ENCODE measurements around the gene CKB. TPM values are rescaled to one million over a fixed set of nuclear protein-coding genes. Genes with fewer than 3 reads are reported as not detected.

Gene CKB
- total RNA-seq, 2 experiments from 2014 or later = 5.8 to 9.1 TPM

- ChIA-PET POLR2A (interaction anchor here (1.4 kb wide), 1 partner anchor 25 kb away, joined by 4 read pairs; no protein-coding TSS in a partner anchor), CTCF (interaction anchor here (0.9 to 4.3 kb wide), 2 partner anchors 14 to 42 kb away, joined by 3 to 19 read pairs; no protein-coding TSS in a partner anchor)
- no peak overlapping the region for H3K27ac Mint-ChIP-seq
- intact Hi-C loops (cut with micrococcal nuclease) = no loop called here
- DNase-seq (no peak), ATAC-seq (no peak)
- no peaks in the 10 kb centered on the region for H3K9me3 Mint-ChIP-seq
- H3K4me1 Mint-ChIP-seq (ENCODE audit: low read depth) = peaks cover 3% of the 10 kb centered on the region
- H3K4me3 Mint-ChIP-seq = no peak overlapping the region
- TF ChIP-seq CTCF (IDR thresholded peaks at IDR 0.05) = no peak
- H3K27me3 Mint-ChIP-seq = no peaks in the 10 kb centered on the region
- peaks cover 25% of the 10 kb centered on the region for H3K36me3 Mint-ChIP-seq (ENCODE audit: low read depth)
Observed at GRCh38 chr14:103504991-103505565, 17.6 kb downstream of the CKB start.

GRCh38 chr14:103503296-103503695 lies 19.3 kb downstream of the CKB start:
- no peaks in the 10 kb centered on the region for H3K27me3 Mint-ChIP-seq
- POLR2A ChIA-PET = interaction anchor here (1.1 to 1.2 kb wide), 2 partner anchors 25 to 58 kb away, joined by 3 read pairs; partner anchors contain the start of gene TRMT61A

GRCh38 chr14:103502877-103503276 lies 19.8 kb downstream of the CKB start:
- intact Hi-C loops (cut with micrococcal nuclease) = no loop called here
- Mint-ChIP-seq H3K4me3 (no peak overlapping the region), H3K27me3 (no peaks in the 10 kb centered on the region), H3K9me3 (no peaks in the 10 kb centered on the region), H3K4me1 (ENCODE audit: low read depth) (peaks cover 8% of the 10 kb centered on the region), H3K36me3 (ENCODE audit: low read depth) (peaks cover 28% of the 10 kb centered on the region), H3K27ac (no peak overlapping the region)
- DNase-seq (no peak), ATAC-seq (no peak)
- no peak for TF ChIP-seq CTCF (IDR thresholded peaks at IDR 0.05)
- ChIA-PET CTCF (interaction anchor here (0.8 to 4.3 kb wide), 4 partner anchors 16 to 44 kb away, joined by 3 to 19 read pairs (median 6); no protein-coding TSS in a partner anchor), POLR2A (interaction anchor here (1.1 to 1.2 kb wide), 2 partner anchors 26 to 59 kb away, joined by 3 read pairs; partner anchors contain the start of gene TRMT61A)

More at GRCh38 chr14:103503296-103503695, 19.3 kb downstream of the CKB start:
- Mint-ChIP-seq H3K27ac (peak overlapping the region; percentile 6), H3K4me3 (no peak overlapping the region), H3K4me1 (ENCODE audit: low read depth) (peaks cover 8% of the 10 kb centered on the region), H3K9me3 (no peaks in the 10 kb centered on the region), H3K36me3 (ENCODE audit: low read depth) (peaks cover 28% of the 10 kb centered on the region)
- ATAC-seq (no peak), DNase-seq (no peak)
- intact Hi-C loops (cut with micrococcal nuclease) = no loop called here
- CTCF ChIA-PET = interaction anchor here (1.1 to 4.3 kb wide), 2 partner anchors 11 to 15 kb away, joined by 3 to 19 read pairs; no protein-coding TSS in a partner anchor
- no peak for TF ChIP-seq CTCF (IDR thresholded peaks at IDR 0.05)

- Mint-ChIP-seq H3K4me1 (ENCODE audit: low read depth) (peaks cover 8% of the 10 kb centered on the region), H3K27me3 (no peaks in the 10 kb centered on the region), H3K36me3 (ENCODE audit: low read depth) (peaks cover 31% of the 10 kb centered on the region), H3K4me3 (no peak overlapping the region), H3K27ac (no peak overlapping the region), H3K9me3 (no peaks in the 10 kb centered on the region)
- ATAC-seq (no peak), DNase-seq (no peak)
- ChIA-PET CTCF (interaction anchor here (0.8 to 2.1 kb wide), 5 partner anchors 10 to 45 kb away, joined by 3 to 13 read pairs (median 4); no protein-coding TSS in a partner anchor), POLR2A (interaction anchor here (1.2 kb wide), 1 partner anchor 59 kb away, joined by 3 read pairs; no protein-coding TSS in a partner anchor)
- intact Hi-C loops (cut with micrococcal nuclease) = no loop called here
- TF ChIP-seq CTCF (IDR thresholded peaks at IDR 0.05) = no peak
Observed at GRCh38 chr14:103501921-103502669, 20.5 kb downstream of the CKB start.
